ENCODE data around the gene HOXA5. TPM values are rescaled to one million over a fixed set of nuclear protein-coding genes. Genes with fewer than 3 reads are reported as not detected.

Gene HOXA5
- total RNA-seq, 1 donor from 2014 or later = 22.0 TPM

GRCh38 chr7:27186668-27187474 lies 43.4 kb upstream of the HOXA5 start:
- Histone ChIP-seq H3K9me3 (no peaks in the 10 kb centered on the region), H3K4me1 (peaks cover 7 to 19% of the 10 kb centered on the region in 2 donors), H3K27ac (no peak overlapping the region), H3K36me3 (no peaks in the 10 kb centered on the region), H3K4me3 (no peak overlapping the region), H3K27me3 (peaks cover 52% of the 10 kb centered on the region)
- no peak for DNase-seq (ENCODE audit: low spot score in 2 of 2)
- intact Hi-C loops (cut with DNase I) = loop anchor here (5.0 kb wide), 1 partner anchor 1320 kb away; no protein-coding TSS in a partner anchor
- TF ChIP-seq CTCF (IDR thresholded peaks at IDR 0.05) = no peak

GRCh38 chr7:27185854-27186667 lies 42.6 kb upstream of the HOXA5 start:
- TF ChIP-seq CTCF (IDR thresholded peaks at IDR 0.05) = no peak
- H3K4me3 ChIP-seq = no peak overlapping the region
- H3K36me3 ChIP-seq = no peaks in the 10 kb centered on the region
- no peaks in the 10 kb centered on the region for H3K9me3 ChIP-seq
- intact Hi-C loops (cut with DNase I) = loop anchor here (5.0 kb wide), 1 partner anchor 1319 kb away; no protein-coding TSS in a partner anchor
- no peak overlapping the region for H3K27ac ChIP-seq
- DNase-seq (ENCODE audit: low spot score in 2 of 2) = peak in 1 of 2 donors; percentile 7
- H3K27me3 ChIP-seq = peaks cover 44% of the 10 kb centered on the region
- peaks cover 7 to 19% of the 10 kb centered on the region in 2 donors for H3K4me1 ChIP-seq

- Histone ChIP-seq H3K4me1 (peaks cover 7 to 19% of the 10 kb centered on the region in 2 donors), H3K27me3 (peaks cover 46% of the 10 kb centered on the region), H3K9me3 (no peaks in the 10 kb centered on the region), H3K27ac (no peak within 1 kb of the TSS), H3K4me3 (peak within 1 kb of the TSS; percentile 44 to 50), H3K36me3 (no peaks in the 10 kb centered on the region)
- TF ChIP-seq CTCF (IDR thresholded peaks at IDR 0.05) = no peak
- intact Hi-C loops (cut with DNase I) = loop anchor here (5.0 kb wide), 1 partner anchor 1318 kb away; no protein-coding TSS in a partner anchor
- DNase-seq (ENCODE audit: low spot score in 2 of 2) = peak in 1 of 2 donors; percentile 60
These were observed 41.8 kb upstream of the HOXA5 start, which contains the start of gene HOXA11 for GRCh38 chr7:27185013-27185853. HOXA11 (minus strand) TSS chr7:27185232; CDS start chr7:27185144, 88 bp downstream.

GRCh38 chr7:27184337-27185012 lies 41.0 kb upstream of the HOXA5 start:
- no peaks in the 10 kb centered on the region for H3K9me3 ChIP-seq
- intact Hi-C loops (cut with DNase I) = loop anchor here (5.0 kb wide), 2 partner anchors 817 to 1317 kb away; no protein-coding TSS in a partner anchor
- peak overlapping the region; percentile 44 to 50 for H3K4me3 ChIP-seq
- peak in 1 of 2 donors; percentile 61 for DNase-seq (ENCODE audit: low spot score in 2 of 2)
- H3K4me1 ChIP-seq = peaks cover 7 to 22% of the 10 kb centered on the region in 2 donors
- H3K36me3 ChIP-seq = no peaks in the 10 kb centered on the region
- no peak overlapping the region for H3K27ac ChIP-seq
- TF ChIP-seq CTCF (IDR thresholded peaks at IDR 0.05) = no peak
- peaks cover 50% of the 10 kb centered on the region for H3K27me3 ChIP-seq

Data from ascending aorta (tissue), 2 donors.